ENCODE results near the gene SUGT1. TPM values are rescaled to one million over a fixed set of nuclear protein-coding genes. Genes with fewer than 3 reads are reported as not detected.
"Not testable (repeated sequence)": the region's sequence is repeated elsewhere in the genome, so short reads cannot be mapped to it uniquely, and the experiment has no call there.

Gene SUGT1
- total RNA-seq, 1 donor from 2014 or later = 38.6 TPM

GRCh38 chr13:52615134-52615801 is 37.4 kb upstream of the SUGT1 start:
- ChIA-PET CTCF (no interaction called here), POLR2A (interaction anchor here (3.5 kb wide), 1 partner anchor 37 kb away, joined by 98 read pairs; the partner anchor contains the start of gene SUGT1)
- no peak for ATAC-seq (ENCODE audit: low read depth)
- H3K4me1 Mint-ChIP-seq = peaks cover 26% of the 10 kb centered on the region
- H3K9me3 Mint-ChIP-seq = no peaks in the 10 kb centered on the region
- peaks cover 8% of the 10 kb centered on the region for H3K27me3 Mint-ChIP-seq
- peaks cover 14% of the 10 kb centered on the region for H3K36me3 Mint-ChIP-seq (ENCODE audit: low read depth)
- H3K4me3 Mint-ChIP-seq = peak overlapping the region; percentile 28
- DNase-seq = no peak
- TF ChIP-seq, protein P1, sequence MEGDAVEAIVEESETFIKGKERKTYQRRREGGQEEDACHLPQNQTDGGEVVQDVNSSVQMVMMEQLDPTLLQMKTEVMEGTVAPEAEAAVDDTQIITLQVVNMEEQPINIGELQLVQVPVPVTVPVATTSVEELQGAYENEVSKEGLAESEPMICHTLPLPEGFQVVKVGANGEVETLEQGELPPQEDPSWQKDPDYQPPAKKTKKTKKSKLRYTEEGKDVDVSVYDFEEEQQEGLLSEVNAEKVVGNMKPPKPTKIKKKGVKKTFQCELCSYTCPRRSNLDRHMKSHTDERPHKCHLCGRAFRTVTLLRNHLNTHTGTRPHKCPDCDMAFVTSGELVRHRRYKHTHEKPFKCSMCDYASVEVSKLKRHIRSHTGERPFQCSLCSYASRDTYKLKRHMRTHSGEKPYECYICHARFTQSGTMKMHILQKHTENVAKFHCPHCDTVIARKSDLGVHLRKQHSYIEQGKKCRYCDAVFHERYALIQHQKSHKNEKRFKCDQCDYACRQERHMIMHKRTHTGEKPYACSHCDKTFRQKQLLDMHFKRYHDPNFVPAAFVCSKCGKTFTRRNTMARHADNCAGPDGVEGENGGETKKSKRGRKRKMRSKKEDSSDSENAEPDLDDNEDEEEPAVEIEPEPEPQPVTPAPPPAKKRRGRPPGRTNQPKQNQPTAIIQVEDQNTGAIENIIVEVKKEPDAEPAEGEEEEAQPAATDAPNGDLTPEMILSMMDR (IDR thresholded peaks at IDR 0.05) = no peak
- H3K27ac Mint-ChIP-seq = no peak overlapping the region
- intact Hi-C loops (cut with micrococcal nuclease) = no loop called here

DNA sequence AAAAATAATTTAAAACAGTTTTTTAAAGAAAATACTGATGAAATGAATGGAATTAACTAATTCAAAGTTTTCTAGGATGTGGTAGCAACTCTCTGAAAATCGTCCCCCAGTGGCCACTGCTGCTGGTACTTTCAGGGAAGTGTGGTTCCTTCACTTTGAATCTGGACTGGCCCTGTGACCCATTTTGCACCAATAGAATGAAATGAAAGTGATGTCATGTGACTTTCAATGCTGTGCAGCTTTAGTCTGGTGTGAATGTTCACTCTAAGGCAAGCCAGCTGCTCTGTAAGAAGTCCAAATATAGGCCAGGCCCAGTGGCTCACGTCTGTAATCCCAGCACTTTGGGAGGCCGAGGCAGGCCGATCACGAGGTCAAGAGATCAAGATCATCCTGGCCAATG is 36.8 kb upstream of the SUGT1 start:
- peaks cover 8% of the 10 kb centered on the region for H3K27me3 Mint-ChIP-seq
- H3K36me3 Mint-ChIP-seq (ENCODE audit: low read depth) = peaks cover 14% of the 10 kb centered on the region
- CTCF ChIA-PET = no interaction called here
- TF ChIP-seq, protein P1 (IDR thresholded peaks at IDR 0.05) = no peak
- intact Hi-C loops (cut with micrococcal nuclease) = no loop called here
- ATAC-seq (ENCODE audit: low read depth) (no peak), DNase-seq (no peak)
- H3K4me3 Mint-ChIP-seq = peak overlapping the region; percentile 100
- no peaks in the 10 kb centered on the region for H3K9me3 Mint-ChIP-seq
- POLR2A ChIA-PET = interaction anchor here (0.7 to 3.5 kb wide), 4 partner anchors 37 to 456 kb away, joined by 3 to 98 read pairs (median 6); partner anchors contain the start of genes NEK3, SUGT1 and VPS36
- peaks cover 30% of the 10 kb centered on the region for H3K4me1 Mint-ChIP-seq
- H3K27ac Mint-ChIP-seq = no peak overlapping the region

DNA sequence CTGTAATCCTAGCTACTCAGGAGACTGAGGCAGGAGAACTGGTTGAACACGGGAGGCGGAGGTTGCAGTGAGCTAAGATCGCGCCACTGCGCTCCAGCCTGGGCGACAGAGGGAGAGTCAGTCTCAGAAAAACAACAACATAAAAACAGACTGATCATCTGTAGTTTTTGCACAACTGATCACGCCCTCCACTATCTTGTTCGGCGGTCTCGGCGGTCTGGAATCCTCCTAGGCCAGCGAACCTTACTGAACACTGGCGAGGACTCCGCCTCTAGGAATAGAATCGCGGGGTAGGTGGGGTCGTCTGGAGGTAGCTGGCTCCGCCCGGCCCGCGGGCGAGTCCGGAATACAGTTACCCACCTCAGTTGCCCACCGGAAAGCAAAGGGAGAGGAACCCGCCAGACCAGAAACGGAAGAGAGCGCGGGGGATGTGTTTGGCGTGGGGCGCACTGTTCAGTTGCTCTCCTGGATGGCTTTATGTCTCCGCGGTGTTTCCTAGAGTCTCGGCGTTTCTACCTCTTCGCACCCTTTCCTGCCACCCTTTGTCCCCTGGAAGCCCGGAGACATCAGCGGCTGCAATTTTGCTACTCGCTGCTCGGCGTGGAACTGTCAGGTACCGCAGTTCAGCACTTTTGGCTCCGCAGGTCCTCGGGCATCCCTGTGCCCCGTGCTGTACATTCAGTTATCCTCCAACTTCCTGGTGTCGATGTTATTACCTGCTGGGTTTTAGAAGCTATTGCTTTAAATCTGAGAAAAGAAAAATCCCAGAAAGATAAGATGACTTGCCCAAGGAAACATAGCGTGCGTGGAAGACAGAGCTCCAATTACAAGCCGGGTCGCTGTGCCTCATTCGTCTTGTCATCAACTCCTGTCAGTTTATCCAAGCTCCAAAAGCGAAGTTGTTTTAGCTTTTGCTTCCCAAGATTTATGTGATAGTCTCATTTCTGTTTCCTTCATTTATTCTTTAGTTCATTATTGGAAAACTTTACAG is 35.3 kb upstream of the SUGT1 start:
- Mint-ChIP-seq H3K9me3 (no peaks in the 10 kb centered on the region), H3K4me1 (peaks cover 34% of the 10 kb centered on the region), H3K4me3 (peak overlapping the region; percentile 100), H3K36me3 (ENCODE audit: low read depth) (peaks cover 18% of the 10 kb centered on the region), H3K27ac (peak overlapping the region; percentile 96), H3K27me3 (peaks cover under 1% of the 10 kb centered on the region)
- TF ChIP-seq, protein P1 (IDR thresholded peaks at IDR 0.05) = no peak
- CTCF ChIA-PET = interaction anchor here (1.1 to 1.9 kb wide), 4 partner anchors 36 to 351 kb away, joined by 3 to 17 read pairs (median 6); partner anchors contain the start of genes SUGT1 and VPS36
- DNase-seq = peak; percentile 78
- POLR2A ChIA-PET = interaction anchor here (0.7 to 3.5 kb wide), 16 partner anchors 9 to 605 kb away, joined by 3 to 98 read pairs (median 4); partner anchors contain the start of genes ALG11, HNRNPA1L2, NEK3 and SUGT1
- peak; percentile 98 for ATAC-seq (ENCODE audit: low read depth)
- intact Hi-C loops (cut with micrococcal nuclease) = loop anchor here (1.0 kb wide), 3 partner anchors 35 to 167 kb away; partner anchors contain the start of genes CKAP2, SUGT1 and VPS36

- intact Hi-C loops (cut with micrococcal nuclease); H3K4me3 Mint-ChIP-seq; H3K9me3 Mint-ChIP-seq; H3K27ac Mint-ChIP-seq; POLR2A ChIA-PET; H3K27me3 Mint-ChIP-seq; CTCF ChIA-PET; H3K4me1 Mint-ChIP-seq; DNase-seq; ATAC-seq (ENCODE audit: low read depth): not testable (repeated sequence)
- peaks cover 62% of the 10 kb centered on the region for H3K36me3 Mint-ChIP-seq (ENCODE audit: low read depth)
Measured at GRCh38 chr13:52631083-52631690, 21.4 kb upstream of the SUGT1 start.

DNA sequence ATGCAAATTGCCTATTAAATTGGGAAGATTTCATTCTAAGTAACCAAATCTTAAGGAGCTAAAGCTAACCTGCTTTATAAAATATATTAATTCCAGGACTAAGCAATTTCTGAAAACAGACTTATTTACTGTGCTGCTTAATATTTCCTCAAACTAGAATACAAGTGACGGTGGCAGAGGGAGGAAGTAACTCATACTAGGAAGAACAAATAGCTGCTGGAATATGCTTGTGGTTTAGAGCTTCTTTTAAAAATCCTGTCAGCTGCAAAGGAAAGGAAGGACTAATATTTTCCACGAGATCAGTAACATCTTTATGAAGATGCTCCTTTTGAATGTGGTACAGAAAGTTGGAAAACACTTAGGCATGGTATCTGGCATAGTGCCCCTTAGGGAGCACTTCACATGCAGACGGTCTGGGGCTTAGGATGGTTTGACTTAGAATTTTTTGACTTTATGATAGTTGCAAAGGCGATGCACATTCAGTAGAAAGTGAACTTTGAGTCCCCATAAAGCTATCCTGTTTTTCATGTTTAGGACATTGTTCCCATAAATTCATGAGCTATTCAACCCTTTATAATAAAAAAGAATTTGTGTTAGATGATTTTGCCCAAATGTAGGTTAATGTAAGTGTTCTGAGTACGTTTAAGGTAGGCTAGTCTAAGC is 13.8 kb upstream of the SUGT1 start:
- Mint-ChIP-seq H3K4me3 (no peak overlapping the region), H3K36me3 (ENCODE audit: low read depth) (peaks cover 73% of the 10 kb centered on the region), H3K9me3 (no peaks in the 10 kb centered on the region), H3K27me3 (no peaks in the 10 kb centered on the region), H3K4me1 (peaks cover 9% of the 10 kb centered on the region), H3K27ac (no peak overlapping the region)
- ATAC-seq (ENCODE audit: low read depth) (no peak), DNase-seq (no peak)
- ChIA-PET POLR2A (interaction anchor here (1.8 kb wide), 1 partner anchor 13 kb away, joined by 7 read pairs; the partner anchor contains the start of gene SUGT1), CTCF (no interaction called here)
- TF ChIP-seq, protein P1 (IDR thresholded peaks at IDR 0.05) = no peak
- intact Hi-C loops (cut with micrococcal nuclease) = no loop called here

All from activated B cell treated with CpG ODN at 0.5 μM for 24 hours (primary cell).